Skin of body (tissue), 3 donors: Measurements from ENCODE around the gene TMEM141. TPM values are rescaled to one million over a fixed set of nuclear protein-coding genes. Genes with fewer than 3 reads are reported as not detected.
"Not testable (repeated sequence)": the region's sequence is repeated elsewhere in the genome, so short reads cannot be mapped to it uniquely, and the experiment has no call there.

ENCODE experiments used
- DNase-seq: peaks from one replicate; lab custom pipeline; 2025; lab: John Stamatoyannopoulos, UW
- small RNA-seq: library from RNA; depleted of rRNA; stranded (forward); fragments of <200 nt; gene quantifications from one replicate; pipeline ENCODE3, GENCODE V24; 2014; ENCODE audit warnings: low replicate concordance
- total RNA-seq: library from RNA; depleted of rRNA; stranded (reverse); fragments of >200 nt; gene quantifications from one replicate; pipeline ENCODE4 v1.2.3, GENCODE V29; 2014

TMEM141 gene
- total RNA-seq, 1 donor from 2014 or later: 31.9 TPM

GRCh38 chr9:136833381-136834048, 42.4 kb downstream of the TMEM141 start:
- DNase-seq: not testable (repeated sequence)

- DNase-seq: no peak
Measured at GRCh38 chr9:136835162-136835931, 44.2 kb downstream of the TMEM141 start.

GRCh38 chr9:136835932-136836904, 45.1 kb downstream of the TMEM141 start:
- DNase-seq: no peak

GRCh38 chr9:136837146-136837855, 46.2 kb downstream of the TMEM141 start:
- DNase-seq: no peak

GRCh38 chr9:136837856-136838277, 46.7 kb downstream of the TMEM141 start:
- DNase-seq: not testable (repeated sequence)

- no peak for DNase-seq
Measured at GRCh38 chr9:136838314-136839228, 47.4 kb downstream of the TMEM141 start.

GRCh38 chr9:136839229-136840139, 48.3 kb downstream of the TMEM141 start:
- DNase-seq: no peak

GRCh38 chr9:136840140-136840876, 49.2 kb downstream of the TMEM141 start:
- no peak for DNase-seq

GRCh38 chr9:136840877-136841645, 49.9 kb downstream of the TMEM141 start:
- no peak for DNase-seq

GRCh38 chr9:136841646-136842379, 50.7 kb downstream of the TMEM141 start:
- DNase-seq: not testable (repeated sequence)

GRCh38 chr9:136842380-136842948, 51.3 kb downstream of the TMEM141 start, which contains the start of gene AJM1:
Gene AJM1, plus strand, starts transcription at chr9:136842478. Its CDS starts 1,937 bp downstream, at chr9:136844415.
- DNase-seq: peak; percentile 58

Small RNAs within 50 kb of the gene (small RNA-seq; reads per million reads assigned to genes)
- gene AL355987.2 (not detected), gene ATP6V1G1P3 (not detected), gene MIR4292 (not detected), gene MIR6722 (not detected)

Other genes with a start within 250 kb of the TMEM141 start
- 47.7 TPM for gene NOTCH1, start 245.3 kb upstream of the TMEM141 start, total RNA-seq
- gene EGFL7, start 128.4 kb upstream of the TMEM141 start, total RNA-seq: 29.0 TPM
- 45.4 TPM for gene AGPAT2, start 103.9 kb upstream of the TMEM141 start, total RNA-seq
- 7.0 TPM for gene DIPK1B, start 78.8 kb upstream of the TMEM141 start, total RNA-seq
- gene LCN10, start 48.4 kb upstream of the TMEM141 start, total RNA-seq: not detected
- not detected for gene LCN6, start 42.8 kb upstream of the TMEM141 start, total RNA-seq
- gene LCN8, start 33.1 kb upstream of the TMEM141 start, total RNA-seq: 0.20 TPM
- not detected for gene LCN15, start 26.8 kb upstream of the TMEM141 start, total RNA-seq
- gene CCDC183, start 5.0 kb downstream of the TMEM141 start, total RNA-seq: 0.59 TPM
- 28.0 TPM for gene RABL6, start 16.6 kb downstream of the TMEM141 start, total RNA-seq
- 0.79 TPM for gene AJM1, start 51.1 kb downstream of the TMEM141 start, total RNA-seq
- 70.4 TPM for gene PHPT1, start 58.1 kb downstream of the TMEM141 start, total RNA-seq
- 2.5 TPM for gene MAMDC4, start 61.0 kb downstream of the TMEM141 start, total RNA-seq
- gene EDF1, start 75.0 kb downstream of the TMEM141 start, total RNA-seq: 165 TPM
- 7.8 TPM for gene TRAF2, start 95.2 kb downstream of the TMEM141 start, total RNA-seq
- gene FBXW5, start 153.4 kb downstream of the TMEM141 start, total RNA-seq: 38.8 TPM
- gene C8G, start 153.9 kb downstream of the TMEM141 start, total RNA-seq: not detected
- gene LCN12, start 160.9 kb downstream of the TMEM141 start, total RNA-seq: not detected
- 15.3 TPM for gene PTGDS, start 186.2 kb downstream of the TMEM141 start, total RNA-seq
- gene LCNL1, start 191.6 kb downstream of the TMEM141 start, total RNA-seq: 0.20 TPM
- 13.0 TPM for gene PAXX, start 201.1 kb downstream of the TMEM141 start, total RNA-seq
- gene CLIC3, start 205.2 kb downstream of the TMEM141 start, total RNA-seq: 12.7 TPM
- 13.6 TPM for gene ABCA2, start 236.9 kb downstream of the TMEM141 start, total RNA-seq
- 0.39 TPM for gene FUT7, start 240.7 kb downstream of the TMEM141 start, total RNA-seq